Pancreas (tissue), 10 donors: Measurements from ENCODE around the gene PON3. TPM values are rescaled to one million over a fixed set of nuclear protein-coding genes. Genes with fewer than 3 reads are reported as not detected.

ENCODE experiments used
- ATAC-seq, 4 donors: fragments of 200-7000 bp; cut with Tn5 transposase; one replicate each; pipeline versions ENCODE4 v1.8.0 to v1.9.1; 2020; ENCODE audit warnings: mild to moderate bottlenecking in 4 of 4, moderate library complexity in 4 of 4
- DNase-seq, 6 donors: peaks; one replicate each; pipeline ENCODE4 v3.0.0-alpha.2; 2020
- FAIRE-seq: peaks from 2 replicates; lab custom pipeline; 2012; peaks lifted over from hg19 to GRCh38; lab: Jason Lieb, UNC
- H3K27ac ChIP-seq, 4 donors: fragments of 200-600 bp; sonication (generic); 1 replicate in 3 of 4; 2 replicates in 1 of 4; pipeline versions ENCODE4 v1.5.0 to v1.8.0; 2020
- H3K27me3 ChIP-seq, 4 donors: fragments of 200-600 bp; one replicate each; pipeline ENCODE4 v1.8.0; 2021
- H3K36me3 ChIP-seq, 3 donors: fragments of 200-600 bp; sonication (generic) in 1 of 3; one replicate each; pipeline versions ENCODE4 v1.5.0 to v1.8.0; 2020 to 2021
- H3K4me1 ChIP-seq, 3 donors: fragments of 200-600 bp; one replicate each; pipeline ENCODE4 v1.8.0; 2021
- H3K4me3 ChIP-seq, 4 donors: fragments of 200-600 bp; sonication (generic) in 2 of 4; one replicate each; pipeline versions ENCODE4 v1.5.0 to v1.8.0; 2020 to 2021
- H3K9me3 ChIP-seq, 4 donors: fragments of 200-600 bp; one replicate each; pipeline ENCODE4 v1.8.0; 2021
- WGBS, 2 donors: extraction: QIAGEN DNeasy Blood & Tissue Kit; methylation state at CpG; one replicate each; pipeline ENCODE4 v1.1.7; 2013; 5-methylcytosine and 5-hydroxymethylcytosine counted together
- intact Hi-C, 3 donors: fragments of 100-400 bp; cut with DNase I; formaldehyde crosslinking; loops; one replicate each; pipeline versions ENCODE4 v1.11.1 to v1.14.2; 2022
- polyA plus RNA-seq, 2 donors: library from polyadenylated mRNA; stranded (reverse); fragments of 200-250 nt; gene quantifications; one replicate each; pipeline ENCODE4 v1.2.3, GENCODE V29; 2013
- total RNA-seq, 6 donors: library from RNA; stranded (reverse); fragmentation: NEBNext Ultra II Directional in 4 of 6; extraction: Animal tissue kit (Norgen Biotek cat#: 25700) in 4 of 6; gene quantifications; one replicate each; pipeline versions ENCODE4 v1.2.1 to v1.2.4, GENCODE V29; 2021 to 2023
- TF ChIP-seq, protein P1 (sequence below), 4 donors: fragments of 200-600 bp; sonication (generic) in 3 of 4; IDR thresholded peaks; one replicate each; pipeline versions ENCODE4 v1.5.0 to v1.8.0; 2021; ENCODE audit warnings: antibody characterized with exemption in 4 of 4
- donor health status: healthy with polysubstance abuse.
- donor health status: DM: no; HTN: no; CAD: no; lungs with moderate emphysema.
- donor health status: DM: no; HTN: no; CAD: no.
- donor health status: control.
- donor health status: control.
- donor health status: Bipolar disorder and iron deficiency.
- donor health status: DM: yes; HTN: yes; CAD: no.
- donor health status: DM: no; HTN: no; CAD: no.
- donor health status: DM: no; HTN: no; CAD: no.
- donor health status: DM: yes; HTN: yes; CAD: no.

The PON3 gene
- total and polyA plus RNA-seq, 8 donors: 2.4 to 9.3 (median 4.0) TPM

DNA sequence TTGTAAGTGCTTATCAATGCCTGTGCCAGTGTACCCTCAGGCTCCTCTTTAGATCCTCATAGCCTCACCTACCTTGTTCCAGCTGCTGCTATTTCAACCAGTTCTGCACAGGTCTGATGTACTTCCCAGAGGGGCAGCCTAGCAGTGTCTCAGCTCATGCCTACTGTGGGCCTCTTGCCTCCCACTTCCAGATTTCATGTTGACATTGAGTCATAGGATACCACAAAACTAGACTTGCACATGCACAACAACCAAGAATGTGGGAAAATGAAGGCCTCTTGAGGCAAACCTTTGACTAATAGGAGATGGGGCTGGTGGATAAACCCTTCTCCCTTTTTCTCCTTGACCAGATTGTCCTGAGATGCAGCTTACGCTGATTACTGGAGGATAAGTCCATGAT is 31.0 kb downstream of the PON3 start:
- H3K36me3 ChIP-seq: no peaks in the 10 kb centered on the region
- DNase-seq (no peak), FAIRE-seq (no peak), ATAC-seq (no peak)
- H3K9me3 ChIP-seq: no peaks in the 10 kb centered on the region
- H3K4me3 ChIP-seq: no peak overlapping the region
- WGBS, 2 donors: 86 to 92% methylated on average over 1 of the region's 1 CpG
- H3K4me1 ChIP-seq: no peaks in the 10 kb centered on the region
- TF ChIP-seq, protein P1, sequence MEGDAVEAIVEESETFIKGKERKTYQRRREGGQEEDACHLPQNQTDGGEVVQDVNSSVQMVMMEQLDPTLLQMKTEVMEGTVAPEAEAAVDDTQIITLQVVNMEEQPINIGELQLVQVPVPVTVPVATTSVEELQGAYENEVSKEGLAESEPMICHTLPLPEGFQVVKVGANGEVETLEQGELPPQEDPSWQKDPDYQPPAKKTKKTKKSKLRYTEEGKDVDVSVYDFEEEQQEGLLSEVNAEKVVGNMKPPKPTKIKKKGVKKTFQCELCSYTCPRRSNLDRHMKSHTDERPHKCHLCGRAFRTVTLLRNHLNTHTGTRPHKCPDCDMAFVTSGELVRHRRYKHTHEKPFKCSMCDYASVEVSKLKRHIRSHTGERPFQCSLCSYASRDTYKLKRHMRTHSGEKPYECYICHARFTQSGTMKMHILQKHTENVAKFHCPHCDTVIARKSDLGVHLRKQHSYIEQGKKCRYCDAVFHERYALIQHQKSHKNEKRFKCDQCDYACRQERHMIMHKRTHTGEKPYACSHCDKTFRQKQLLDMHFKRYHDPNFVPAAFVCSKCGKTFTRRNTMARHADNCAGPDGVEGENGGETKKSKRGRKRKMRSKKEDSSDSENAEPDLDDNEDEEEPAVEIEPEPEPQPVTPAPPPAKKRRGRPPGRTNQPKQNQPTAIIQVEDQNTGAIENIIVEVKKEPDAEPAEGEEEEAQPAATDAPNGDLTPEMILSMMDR (IDR thresholded peaks at IDR 0.05): no peak
- intact Hi-C loops: no loop called here
- H3K27ac ChIP-seq: no peak overlapping the region
- H3K27me3 ChIP-seq: no peaks in the 10 kb centered on the region

DNA sequence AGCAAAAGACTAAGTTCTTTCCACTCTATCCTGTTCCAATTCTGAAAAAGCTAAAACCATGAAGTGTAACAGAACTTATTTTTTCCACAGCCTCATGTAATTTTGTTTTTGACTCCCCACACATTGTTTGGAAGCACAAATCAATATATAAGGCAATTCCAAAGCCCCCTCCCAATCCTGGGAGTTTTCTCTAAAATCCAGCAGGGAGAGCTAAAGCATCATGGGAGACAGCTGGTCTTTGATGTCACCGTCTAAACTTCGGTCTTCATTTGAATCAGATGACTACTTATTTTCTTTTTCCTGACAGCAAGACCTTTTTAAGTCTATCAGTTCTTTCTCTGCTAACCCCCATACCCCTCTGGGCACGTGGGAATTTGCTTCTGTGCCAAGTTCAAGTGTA is 38.6 kb downstream of the PON3 start:
- H3K36me3 ChIP-seq: no peaks in the 10 kb centered on the region
- no peak overlapping the region for H3K4me3 ChIP-seq
- no peaks in the 10 kb centered on the region for H3K27me3 ChIP-seq
- no peaks in the 10 kb centered on the region for H3K4me1 ChIP-seq
- 37 to 48% methylated on average over 3 of the region's 3 CpGs for WGBS, 2 donors
- H3K9me3 ChIP-seq: no peaks in the 10 kb centered on the region
- TF ChIP-seq, protein P1 (IDR thresholded peaks at IDR 0.05): no peak
- DNase-seq (no peak), FAIRE-seq (no peak), ATAC-seq (no peak)
- intact Hi-C loops: no loop called here
- H3K27ac ChIP-seq: no peak overlapping the region

DNA sequence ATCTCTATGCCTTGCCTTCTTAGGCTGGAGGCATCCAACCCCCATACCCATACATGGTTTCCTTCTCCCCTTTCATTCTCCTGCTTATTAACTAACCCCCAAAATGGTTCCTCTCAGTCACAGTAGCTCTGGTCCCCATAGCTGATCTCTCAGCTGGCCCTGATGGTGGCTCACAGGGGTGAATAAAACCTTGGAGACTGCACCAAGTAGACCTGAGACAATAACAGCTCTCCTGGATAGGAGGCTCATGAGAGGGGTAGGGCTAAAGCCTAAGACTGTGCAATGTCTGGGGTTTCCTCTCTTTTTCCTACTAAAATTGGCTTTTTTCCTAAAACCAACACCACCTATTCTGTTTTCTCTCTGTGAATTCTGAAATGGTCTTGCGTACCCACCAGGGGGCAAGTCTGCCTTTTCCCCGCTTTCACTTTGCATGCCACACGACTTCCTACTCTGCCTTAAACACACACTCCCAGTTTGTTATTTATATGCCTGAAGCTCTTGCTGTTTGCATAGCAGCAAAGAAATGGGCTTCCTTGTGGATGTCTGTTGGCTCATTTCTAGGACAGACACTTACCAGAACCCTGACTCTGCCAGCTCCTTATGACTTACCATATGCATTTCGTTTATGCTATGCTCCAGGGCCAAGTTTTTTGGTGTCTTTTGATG is 53.4 kb downstream of the PON3 start:
- no peaks in the 10 kb centered on the region for H3K9me3 ChIP-seq
- no peaks in the 10 kb centered on the region for H3K36me3 ChIP-seq
- H3K4me3 ChIP-seq: no peak overlapping the region
- no peak for DNase-seq
- intact Hi-C loops: no loop called here
- no peak overlapping the region for H3K27ac ChIP-seq
- no peak for FAIRE-seq
- no peaks in the 10 kb centered on the region for H3K4me1 ChIP-seq
- ATAC-seq: no peak
- 62 to 68% methylated on average over 4 of the region's 4 CpGs for WGBS, 2 donors
- TF ChIP-seq, protein P1 (IDR thresholded peaks at IDR 0.05): no peak
- H3K27me3 ChIP-seq: no peaks in the 10 kb centered on the region

DNA sequence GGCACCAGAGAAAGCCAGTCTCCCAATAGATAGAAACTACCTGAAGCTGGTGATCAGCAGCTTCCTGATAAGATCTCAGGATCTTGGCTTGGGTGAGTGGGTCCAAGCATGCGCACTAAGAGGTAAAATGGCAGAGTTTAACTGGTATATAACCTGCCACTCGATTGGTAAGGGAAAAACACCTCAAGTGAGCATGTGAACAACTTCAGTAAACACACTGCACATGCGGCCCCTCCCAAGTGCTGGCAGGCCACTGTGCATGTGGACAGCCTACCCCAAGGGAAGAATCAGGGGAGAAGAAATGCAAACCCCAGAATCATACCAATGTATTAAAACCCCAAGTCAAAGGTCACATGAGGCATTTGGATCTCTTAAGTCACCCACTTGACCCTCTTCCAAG is 54.1 kb downstream of the PON3 start:
- DNase-seq (no peak), ATAC-seq (no peak), FAIRE-seq (no peak)
- no peak overlapping the region for H3K27ac ChIP-seq
- H3K4me1 ChIP-seq: no peaks in the 10 kb centered on the region
- no peaks in the 10 kb centered on the region for H3K36me3 ChIP-seq
- intact Hi-C loops: no loop called here
- TF ChIP-seq, protein P1 (IDR thresholded peaks at IDR 0.05): no peak
- no peak overlapping the region for H3K4me3 ChIP-seq
- no peaks in the 10 kb centered on the region for H3K9me3 ChIP-seq
- H3K27me3 ChIP-seq: no peaks in the 10 kb centered on the region
- WGBS, 2 donors: 70 to 86% methylated on average over 3 of the region's 3 CpGs

DNA sequence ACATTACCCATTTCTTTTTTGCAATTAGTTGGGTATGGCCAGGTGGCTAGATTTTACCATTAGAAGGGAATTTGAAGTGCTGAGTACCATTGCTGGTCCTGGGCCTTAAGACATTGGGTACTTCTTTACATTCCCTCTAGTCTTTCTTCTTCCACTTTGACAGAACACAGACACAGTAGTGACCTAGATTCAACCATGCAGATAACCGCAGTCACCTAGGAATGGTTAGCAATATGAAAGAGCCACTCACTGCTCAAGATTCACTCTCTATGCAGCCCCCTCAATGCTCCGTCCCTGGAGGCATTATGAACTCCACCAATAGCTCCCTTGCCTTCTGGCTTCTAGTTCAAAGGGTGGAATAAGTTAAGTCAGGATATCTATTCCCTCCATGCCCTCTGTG is 55.7 kb downstream of the PON3 start:
- no peak for FAIRE-seq
- no peak for DNase-seq
- intact Hi-C loops: no loop called here
- ATAC-seq: no peak
- TF ChIP-seq, protein P1 (IDR thresholded peaks at IDR 0.05): no peak
- H3K4me1 ChIP-seq: no peaks in the 10 kb centered on the region
- no peaks in the 10 kb centered on the region for H3K27me3 ChIP-seq
- no peak overlapping the region for H3K4me3 ChIP-seq
- H3K36me3 ChIP-seq: no peaks in the 10 kb centered on the region
- no peaks in the 10 kb centered on the region for H3K9me3 ChIP-seq
- no peak overlapping the region for H3K27ac ChIP-seq
- 88 to 93% methylated on average over 2 of the region's 2 CpGs for WGBS, 2 donors
